Endodermal cell (in vitro differentiated cells): ENCODE data around the gene KIAA1328. TPM values are rescaled to one million over a fixed set of nuclear protein-coding genes. Genes with fewer than 3 reads are reported as not detected.
A peak's percentile ranks its signal among the peaks of the same experiment; 100 is the strongest.

Source experiments
- DNase-seq: peaks from one replicate; pipeline ENCODE4 v3.0.0-alpha.2; 2017
- H3K27ac ChIP-seq: 2 replicates; pipeline ENCODE4 v1.5.1; 2013; ENCODE audit warnings: mild to moderate bottlenecking, low read depth, low read length, moderate library complexity
- H3K27me3 ChIP-seq: 2 replicates; pipeline ENCODE4 v1.6.1; 2013; ENCODE audit warnings: mild to moderate bottlenecking, low read length, moderate library complexity; ENCODE audit not compliant: insufficient read depth, control insufficient read depth, poor library complexity, severe bottlenecking
- H3K36me3 ChIP-seq: 2 replicates; pipeline ENCODE4 v1.7.0; 2013; ENCODE audit warnings: mild to moderate bottlenecking, low read length, moderate library complexity; ENCODE audit not compliant: control insufficient read depth, insufficient read depth
- H3K4me1 ChIP-seq: one replicate; pipeline ENCODE4 v1.7.0; 2013; ENCODE audit warnings: low read length; ENCODE audit not compliant: control insufficient read depth, insufficient read depth
- H3K4me3 ChIP-seq: 2 replicates; pipeline ENCODE4 v1.5.1; 2013; ENCODE audit warnings: mild to moderate bottlenecking, low read length, moderate library complexity
- H3K9ac ChIP-seq: 2 replicates; pipeline ENCODE4 v1.6.1; 2013; ENCODE audit warnings: mild to moderate bottlenecking, low read length, moderate library complexity; ENCODE audit not compliant: poor library complexity, severe bottlenecking; ENCODE audit errors: extremely low read depth
- H3K9me3 ChIP-seq: 2 replicates; pipeline ENCODE4 v1.6.1; 2013; ENCODE audit warnings: mild to moderate bottlenecking, low read length, moderate library complexity; ENCODE audit not compliant: control insufficient read depth
- H3K27ac Mint-ChIP-seq: 2 replicates; pipeline ENCODE4 v1.8.0; 2020; ENCODE audit warnings: mixed read lengths
- H3K27me3 Mint-ChIP-seq: 2 replicates; pipeline ENCODE4 v1.8.0; 2021; ENCODE audit warnings: mild to moderate bottlenecking, mixed read lengths; ENCODE audit not compliant: insufficient read depth
- H3K36me3 Mint-ChIP-seq: 2 replicates; pipeline ENCODE4 v1.8.0; 2020; ENCODE audit warnings: low read depth, mixed read lengths
- H3K4me1 Mint-ChIP-seq: 2 replicates; pipeline ENCODE4 v1.8.0; 2020; ENCODE audit warnings: mixed read lengths
- H3K4me3 Mint-ChIP-seq: 2 replicates; pipeline ENCODE4 v1.8.0; 2020; ENCODE audit warnings: mild to moderate bottlenecking, moderate library complexity, mixed read lengths
- H3K9me3 Mint-ChIP-seq: 2 replicates; pipeline ENCODE4 v1.8.0; 2020; ENCODE audit warnings: mild to moderate bottlenecking, mixed read lengths
- WGBS, 2 experiments: methylation state at CpG; one replicate each; pipeline versions ENCODE4 v1.1.5 to v1.1.7; 2013; ENCODE audit warnings: missing lambda C conversion rate in 2 of 2, mixed read lengths in 1 of 2; ENCODE audit not compliant: insufficient coverage in 1 of 2, insufficient read length in 1 of 2; 5-methylcytosine and 5-hydroxymethylcytosine counted together
- total RNA-seq, 2 donors: library from RNA; stranded (reverse); fragmentation: NEBNext Ultra II Directional in 1 of 2; extraction: Animal tissue kit (Norgen Biotek cat#: 25700) in 1 of 2; gene quantifications; 2 replicates in 1 of 2; 3 replicates in 1 of 2; pipeline ENCODE4 v1.2.1, GENCODE V29; 2021
- TF ChIP-seq, protein P1 (sequence below): fragments of 200-600 bp; sonication (generic); conservative IDR thresholded peaks from 2 replicates; pipeline ENCODE4 v1.5.0; 2021; ENCODE audit warnings: antibody characterized with exemption, mild to moderate bottlenecking

Gene KIAA1328
- total RNA-seq, 2 donors from 2014 or later, result 7.6 to 8.4 TPM

DNA sequence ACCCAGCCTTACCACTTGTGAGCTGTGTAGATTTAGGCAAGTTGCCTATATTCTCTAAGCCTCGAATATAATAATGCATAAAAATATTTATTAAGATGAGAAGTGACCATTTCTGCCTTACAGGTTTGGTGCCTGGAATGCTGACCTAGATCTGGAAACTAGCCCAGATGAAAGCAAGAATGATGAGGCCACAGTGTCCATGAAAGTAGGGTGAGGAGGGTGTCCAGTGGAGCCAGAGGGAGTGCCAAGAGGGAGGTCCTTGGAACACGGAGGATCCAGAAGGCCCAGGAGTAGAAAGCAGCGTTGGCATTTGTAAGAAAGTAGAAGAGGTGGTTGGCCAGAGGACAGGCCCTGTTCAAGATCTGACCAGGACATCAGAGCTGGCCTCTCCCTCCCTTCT lies 402.3 kb downstream of the KIAA1328 start:
- Histone ChIP-seq H3K9ac (no peak overlapping the region), H3K27me3 (peaks cover 41% of the 10 kb centered on the region), H3K4me1 (no peaks in the 10 kb centered on the region), H3K9me3 (no peaks in the 10 kb centered on the region), H3K27ac (no peak overlapping the region), H3K4me3 (no peak overlapping the region), H3K36me3 (no peaks in the 10 kb centered on the region)
- peaks cover 42% of the 10 kb centered on the region for H3K27me3 Mint-ChIP-seq
- H3K27ac Mint-ChIP-seq, result no peak overlapping the region
- no peak overlapping the region for H3K4me3 Mint-ChIP-seq
- 71 to 84% methylated on average over 1 to 3 of the region's 3 CpGs for WGBS, 2 experiments
- H3K4me1 Mint-ChIP-seq, result peaks cover 6% of the 10 kb centered on the region
- no peak for DNase-seq
- TF ChIP-seq, protein P1, sequence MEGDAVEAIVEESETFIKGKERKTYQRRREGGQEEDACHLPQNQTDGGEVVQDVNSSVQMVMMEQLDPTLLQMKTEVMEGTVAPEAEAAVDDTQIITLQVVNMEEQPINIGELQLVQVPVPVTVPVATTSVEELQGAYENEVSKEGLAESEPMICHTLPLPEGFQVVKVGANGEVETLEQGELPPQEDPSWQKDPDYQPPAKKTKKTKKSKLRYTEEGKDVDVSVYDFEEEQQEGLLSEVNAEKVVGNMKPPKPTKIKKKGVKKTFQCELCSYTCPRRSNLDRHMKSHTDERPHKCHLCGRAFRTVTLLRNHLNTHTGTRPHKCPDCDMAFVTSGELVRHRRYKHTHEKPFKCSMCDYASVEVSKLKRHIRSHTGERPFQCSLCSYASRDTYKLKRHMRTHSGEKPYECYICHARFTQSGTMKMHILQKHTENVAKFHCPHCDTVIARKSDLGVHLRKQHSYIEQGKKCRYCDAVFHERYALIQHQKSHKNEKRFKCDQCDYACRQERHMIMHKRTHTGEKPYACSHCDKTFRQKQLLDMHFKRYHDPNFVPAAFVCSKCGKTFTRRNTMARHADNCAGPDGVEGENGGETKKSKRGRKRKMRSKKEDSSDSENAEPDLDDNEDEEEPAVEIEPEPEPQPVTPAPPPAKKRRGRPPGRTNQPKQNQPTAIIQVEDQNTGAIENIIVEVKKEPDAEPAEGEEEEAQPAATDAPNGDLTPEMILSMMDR, result no peak
- no peaks in the 10 kb centered on the region for H3K9me3 Mint-ChIP-seq
- H3K36me3 Mint-ChIP-seq, result no peaks in the 10 kb centered on the region

GRCh38 chr18:37235583-37235982 lies 406.7 kb downstream of the KIAA1328 start:
- Histone ChIP-seq H3K9ac (no peak overlapping the region), H3K9me3 (no peaks in the 10 kb centered on the region), H3K36me3 (no peaks in the 10 kb centered on the region), H3K4me1 (peaks cover 4% of the 10 kb centered on the region), H3K27me3 (peaks cover 71% of the 10 kb centered on the region), H3K4me3 (no peak overlapping the region), H3K27ac (no peak overlapping the region)
- Mint-ChIP-seq H3K36me3 (no peaks in the 10 kb centered on the region), H3K9me3 (no peaks in the 10 kb centered on the region), H3K4me1 (peaks cover 17% of the 10 kb centered on the region), H3K4me3 (no peak overlapping the region), H3K27ac (no peak overlapping the region), H3K27me3 (peaks cover 56% of the 10 kb centered on the region)
- DNase-seq, result no peak
- 95 to 100% methylated on average over 1 to 2 of the region's 2 CpGs for WGBS, 2 experiments
- TF ChIP-seq, protein P1, result no peak

- 87 to 94% methylated on average over 4 to 6 of the region's 6 CpGs for WGBS, 2 experiments
- no peaks in the 10 kb centered on the region for H3K9me3 ChIP-seq
- Mint-ChIP-seq H3K9me3 (no peaks in the 10 kb centered on the region), H3K27ac (no peak overlapping the region), H3K36me3 (no peaks in the 10 kb centered on the region), H3K4me3 (no peak overlapping the region), H3K4me1 (peaks cover 13% of the 10 kb centered on the region), H3K27me3 (peaks cover 71% of the 10 kb centered on the region)
- DNase-seq, result peak; percentile 23
- peaks cover 4% of the 10 kb centered on the region for H3K4me1 ChIP-seq
- no peak overlapping the region for H3K4me3 ChIP-seq
- H3K27me3 ChIP-seq, result peaks cover 86% of the 10 kb centered on the region
- TF ChIP-seq, protein P1, result no peak
- H3K27ac ChIP-seq, result no peak overlapping the region
- H3K9ac ChIP-seq, result no peak overlapping the region
- H3K36me3 ChIP-seq, result no peaks in the 10 kb centered on the region
Measured at GRCh38 chr18:37238282-37239108, 409.6 kb downstream of the KIAA1328 start.
